SJCRH30 (cell line): ENCODE data around the gene LY86. TPM values are rescaled to one million over a fixed set of nuclear protein-coding genes. Genes with fewer than 3 reads are reported as not detected.

Experiments
- DNase-seq, 2 experiments: peaks; one replicate each; pipeline ENCODE4 v3.0.0-alpha.2; 2015 to 2020
- H3K27ac ChIP-seq: fragments of 250-450 bp; sonication (Bioruptor Pico); 2 replicates; pipeline ENCODE4 v1.5.1; 2020; ENCODE audit warnings: mild to moderate bottlenecking, moderate library complexity
- H3K27me3 ChIP-seq: fragments of 250-450 bp; sonication (Bioruptor Pico); 2 replicates; pipeline ENCODE4 v1.5.1; 2020; ENCODE audit warnings: mild to moderate bottlenecking, moderate library complexity
- H3K36me3 ChIP-seq: fragments of 250-450 bp; sonication (Bioruptor Pico); 2 replicates; pipeline ENCODE4 v1.5.1; 2020; ENCODE audit warnings: mild to moderate bottlenecking, moderate library complexity
- H3K4me1 ChIP-seq: fragments of 250-450 bp; sonication (Bioruptor Pico); 2 replicates; pipeline ENCODE4 v1.5.1; 2020; ENCODE audit warnings: mild to moderate bottlenecking, moderate library complexity
- H3K4me3 ChIP-seq: fragments of 250-450 bp; sonication (Bioruptor Pico); 2 replicates; pipeline ENCODE4 v1.5.1; 2020; ENCODE audit warnings: mild to moderate bottlenecking, moderate library complexity
- H3K9me3 ChIP-seq: fragments of 250-450 bp; sonication (Bioruptor Pico); replicated peaks from 2 replicates; pipeline ENCODE4 v1.5.1; 2020; ENCODE audit warnings: mild to moderate bottlenecking, moderate library complexity
- total RNA-seq: library from RNA; depleted of rRNA; stranded (reverse); fragments of >200 nt; shearing (Covaris generic); gene quantifications from 2 replicates; pipeline ENCODE4 v1.2.3, GENCODE V29; 2014

Gene LY86
- total RNA-seq, 1 experiment from 2014 or later, result not detected

GRCh38 chr6:6619021-6619794 lies 30.7 kb downstream of the LY86 start:
- no peaks in the 10 kb centered on the region for H3K27me3 ChIP-seq

GRCh38 chr6:6620766-6621425 lies 32.4 kb downstream of the LY86 start:
- Histone ChIP-seq H3K27ac (no peak overlapping the region), H3K9me3 (no peaks in the 10 kb centered on the region), H3K27me3 (no peaks in the 10 kb centered on the region)

More at GRCh38 chr6:6619021-6619794, 30.7 kb downstream of the LY86 start:
- H3K4me3 ChIP-seq, result no peak overlapping the region
- H3K9me3 ChIP-seq, result no peaks in the 10 kb centered on the region
- H3K4me1 ChIP-seq, result no peaks in the 10 kb centered on the region
- H3K27ac ChIP-seq, result no peak overlapping the region
- no peaks in the 10 kb centered on the region for H3K36me3 ChIP-seq
- no peak for DNase-seq

GRCh38 chr6:6622501-6622900 lies 34.0 kb downstream of the LY86 start:
- Histone ChIP-seq H3K4me1 (no peaks in the 10 kb centered on the region), H3K36me3 (no peaks in the 10 kb centered on the region), H3K27me3 (no peaks in the 10 kb centered on the region), H3K9me3 (no peaks in the 10 kb centered on the region), H3K27ac (no peak overlapping the region), H3K4me3 (no peak overlapping the region)
- no peak for DNase-seq

More at GRCh38 chr6:6620766-6621425, 32.4 kb downstream of the LY86 start:
- DNase-seq, result no peak
- Histone ChIP-seq H3K36me3 (no peaks in the 10 kb centered on the region), H3K4me3 (no peak overlapping the region), H3K4me1 (no peaks in the 10 kb centered on the region)

GRCh38 chr6:6623553-6623952 lies 35.0 kb downstream of the LY86 start:
- Histone ChIP-seq H3K9me3 (no peaks in the 10 kb centered on the region), H3K4me3 (no peak overlapping the region), H3K27ac (no peak overlapping the region), H3K27me3 (no peaks in the 10 kb centered on the region), H3K36me3 (no peaks in the 10 kb centered on the region), H3K4me1 (no peaks in the 10 kb centered on the region)
- DNase-seq, result no peak

- H3K27ac ChIP-seq, result no peak overlapping the region
- H3K27me3 ChIP-seq, result no peaks in the 10 kb centered on the region
- no peaks in the 10 kb centered on the region for H3K4me1 ChIP-seq
- H3K4me3 ChIP-seq, result no peak overlapping the region
- no peaks in the 10 kb centered on the region for H3K9me3 ChIP-seq
- DNase-seq, result no peak
- H3K36me3 ChIP-seq, result no peaks in the 10 kb centered on the region
Observed at GRCh38 chr6:6624269-6624990, 35.9 kb downstream of the LY86 start.

DNA sequence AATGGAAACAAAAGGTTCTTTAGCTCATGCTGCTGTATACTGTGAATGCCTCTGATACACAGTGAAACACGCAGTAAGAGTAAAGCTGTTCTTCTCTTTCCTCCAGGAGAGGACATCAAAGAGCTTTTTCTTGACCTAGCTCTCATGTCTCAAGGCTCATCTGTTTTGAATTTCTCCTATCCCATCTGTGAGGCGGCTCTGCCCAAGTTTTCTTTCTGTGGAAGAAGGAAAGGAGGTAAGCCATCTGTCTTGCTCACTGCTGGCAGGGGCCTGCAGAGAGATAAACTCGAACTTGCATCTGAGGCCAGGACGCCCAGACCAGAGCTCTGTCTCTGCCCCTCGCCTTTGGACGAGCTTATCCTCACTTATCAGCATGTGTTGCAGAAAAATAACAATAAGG lies 37.7 kb downstream of the LY86 start:
- Histone ChIP-seq H3K4me1 (no peaks in the 10 kb centered on the region), H3K27me3 (no peaks in the 10 kb centered on the region), H3K4me3 (no peak overlapping the region), H3K27ac (no peak overlapping the region), H3K9me3 (no peaks in the 10 kb centered on the region), H3K36me3 (no peaks in the 10 kb centered on the region)
- no peak for DNase-seq

GRCh38 chr6:6629402-6629801 lies 40.9 kb downstream of the LY86 start:
- Histone ChIP-seq H3K4me1 (no peaks in the 10 kb centered on the region), H3K9me3 (no peaks in the 10 kb centered on the region), H3K36me3 (no peaks in the 10 kb centered on the region), H3K4me3 (no peak overlapping the region), H3K27me3 (no peaks in the 10 kb centered on the region), H3K27ac (no peak overlapping the region)
- peak; percentile 2 to 6 for DNase-seq

- Histone ChIP-seq H3K4me3 (no peak overlapping the region), H3K27ac (no peak overlapping the region), H3K9me3 (no peaks in the 10 kb centered on the region), H3K36me3 (no peaks in the 10 kb centered on the region), H3K4me1 (no peaks in the 10 kb centered on the region), H3K27me3 (no peaks in the 10 kb centered on the region)
- no peak for DNase-seq
Observed at GRCh38 chr6:6631053-6631452, 42.5 kb downstream of the LY86 start.

GRCh38 chr6:6631534-6632276 lies 43.2 kb downstream of the LY86 start:
- Histone ChIP-seq H3K9me3 (no peaks in the 10 kb centered on the region), H3K36me3 (no peaks in the 10 kb centered on the region), H3K4me1 (no peaks in the 10 kb centered on the region), H3K4me3 (no peak overlapping the region), H3K27ac (no peak overlapping the region), H3K27me3 (no peaks in the 10 kb centered on the region)
- DNase-seq, result no peak

- Histone ChIP-seq H3K4me1 (no peaks in the 10 kb centered on the region), H3K9me3 (no peaks in the 10 kb centered on the region), H3K4me3 (no peak overlapping the region), H3K27me3 (no peaks in the 10 kb centered on the region), H3K36me3 (no peaks in the 10 kb centered on the region), H3K27ac (no peak overlapping the region)
- no peak for DNase-seq
Observed at GRCh38 chr6:6633898-6634734, 45.6 kb downstream of the LY86 start.

DNA sequence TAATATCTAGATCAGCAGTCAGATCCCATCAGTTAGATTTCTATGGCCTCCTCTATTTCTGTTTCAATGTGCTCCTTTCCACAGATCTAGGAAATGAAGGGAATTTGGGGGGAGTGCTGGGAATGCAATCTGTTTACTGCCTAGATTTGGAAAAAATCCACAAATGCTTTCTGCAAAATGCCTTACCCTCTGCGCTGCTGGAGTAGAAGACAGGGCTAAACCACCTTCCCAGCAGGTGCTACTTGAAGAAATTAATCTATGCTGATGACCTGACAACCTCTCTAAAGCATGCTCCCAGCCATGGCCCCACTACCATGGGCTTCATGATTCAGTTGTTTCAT lies 46.2 kb downstream of the LY86 start:
- Histone ChIP-seq H3K27ac (no peak overlapping the region), H3K4me3 (no peak overlapping the region), H3K27me3 (no peaks in the 10 kb centered on the region), H3K4me1 (no peaks in the 10 kb centered on the region), H3K9me3 (no peaks in the 10 kb centered on the region), H3K36me3 (no peaks in the 10 kb centered on the region)
- no peak for DNase-seq

- no peaks in the 10 kb centered on the region for H3K27me3 ChIP-seq
- no peak overlapping the region for H3K27ac ChIP-seq
- H3K36me3 ChIP-seq, result no peaks in the 10 kb centered on the region
- H3K4me3 ChIP-seq, result no peak overlapping the region
- H3K4me1 ChIP-seq, result no peaks in the 10 kb centered on the region
- H3K9me3 ChIP-seq, result no peaks in the 10 kb centered on the region
- no peak for DNase-seq
Observed at GRCh38 chr6:6635291-6635690, 46.8 kb downstream of the LY86 start.

DNA sequence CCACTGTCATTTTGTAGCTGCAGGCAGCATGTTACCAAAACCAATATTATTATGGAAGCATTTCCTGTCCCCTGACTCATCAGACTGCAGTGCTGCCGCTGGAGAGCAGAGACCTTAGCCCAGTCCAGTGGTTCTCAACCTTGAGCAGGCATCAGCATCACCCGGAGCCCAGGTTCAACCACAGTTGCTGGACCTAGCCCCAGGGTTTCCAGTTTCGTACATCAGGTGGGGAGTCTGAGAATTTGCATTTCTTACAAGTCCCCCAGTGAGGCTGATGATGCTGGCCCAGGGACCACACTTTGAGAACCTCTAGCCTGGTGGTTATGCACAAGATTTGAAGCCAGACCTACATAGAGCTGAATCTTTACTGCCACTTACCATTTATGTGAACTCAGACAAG lies 47.3 kb downstream of the LY86 start:
- H3K4me3 ChIP-seq, result no peak overlapping the region
- H3K9me3 ChIP-seq, result no peaks in the 10 kb centered on the region
- no peak for DNase-seq
- H3K36me3 ChIP-seq, result no peaks in the 10 kb centered on the region
- H3K27me3 ChIP-seq, result no peaks in the 10 kb centered on the region
- no peaks in the 10 kb centered on the region for H3K4me1 ChIP-seq
- no peak overlapping the region for H3K27ac ChIP-seq

DNA sequence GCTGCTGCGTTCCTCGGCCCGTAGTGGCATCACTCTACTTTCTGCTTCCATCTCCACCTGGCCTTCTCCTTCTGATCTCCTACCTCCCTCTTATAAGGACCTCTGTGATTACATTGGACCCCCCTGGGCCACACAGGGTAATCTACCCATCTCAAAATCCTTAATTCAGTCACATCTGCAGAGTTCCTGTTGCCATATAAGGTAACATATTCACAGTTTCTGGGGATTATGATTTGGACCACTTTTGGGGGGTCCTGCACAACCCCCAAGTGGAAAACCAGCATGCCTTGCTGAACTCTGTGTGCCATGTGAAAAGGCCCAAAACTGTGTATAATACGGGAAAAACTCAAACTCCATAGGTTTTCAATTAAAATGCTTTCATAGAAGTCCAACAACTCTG lies 51.1 kb downstream of the LY86 start:
- H3K27ac ChIP-seq, result no peak overlapping the region
- H3K4me3 ChIP-seq, result no peak overlapping the region
- H3K4me1 ChIP-seq, result no peaks in the 10 kb centered on the region
- no peak for DNase-seq
- H3K36me3 ChIP-seq, result no peaks in the 10 kb centered on the region
- no peaks in the 10 kb centered on the region for H3K27me3 ChIP-seq
- H3K9me3 ChIP-seq, result no peaks in the 10 kb centered on the region
